Stimulated activated CD4-positive, alpha-beta T cell treated with anti-CD3 and anti-CD28 coated beads, Interleukin-12 subunit alpha, Interleukin-12 subunit beta, amount 100 ng/mL, for 4 hours (primary cell): ENCODE results near the gene NPHP4.

Experiments
- DNase-seq: peaks from one replicate; pipeline ENCODE4 v3.0.0-alpha.2; 2020

NPHP4 gene

DNA sequence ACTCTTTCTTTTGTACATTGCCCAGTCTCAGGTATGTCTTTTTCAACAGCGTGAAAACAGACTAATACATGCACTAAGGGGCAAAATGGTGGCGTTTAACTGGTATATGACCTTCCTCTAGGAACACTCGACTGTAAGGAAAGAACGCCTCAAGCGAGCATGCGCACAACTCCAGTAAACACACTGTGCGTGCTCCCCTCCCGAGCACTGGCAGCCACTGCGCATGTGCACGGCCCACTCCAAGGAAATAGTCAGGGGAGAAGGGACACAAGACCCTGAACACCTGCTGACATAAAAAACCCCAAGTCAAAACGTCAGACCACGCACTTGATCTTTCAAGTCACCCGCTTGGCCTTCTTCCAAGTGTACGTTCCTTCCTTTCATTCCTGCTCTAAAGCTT lies 173.5 kb downstream of the NPHP4 start:
- DNase-seq, result no peak

DNA sequence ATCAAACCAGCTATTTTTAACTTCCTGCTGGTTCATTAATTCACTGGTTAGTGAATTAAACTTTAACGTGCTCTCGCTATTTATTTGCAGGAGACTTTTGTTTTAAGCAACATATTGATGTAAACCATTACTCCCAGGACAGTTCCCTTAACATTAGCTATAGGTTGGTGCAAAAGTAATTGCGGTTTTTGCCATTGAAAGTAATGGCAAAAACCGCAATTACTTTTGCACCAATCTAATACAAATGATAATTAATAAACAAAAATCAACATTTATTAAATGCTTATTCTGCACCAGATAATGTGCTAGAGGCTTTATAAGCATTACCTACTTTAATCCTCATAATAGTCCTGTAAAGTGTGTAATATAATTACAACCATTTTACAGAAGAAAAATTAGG lies 176.5 kb downstream of the NPHP4 start:
- no peak for DNase-seq

DNA sequence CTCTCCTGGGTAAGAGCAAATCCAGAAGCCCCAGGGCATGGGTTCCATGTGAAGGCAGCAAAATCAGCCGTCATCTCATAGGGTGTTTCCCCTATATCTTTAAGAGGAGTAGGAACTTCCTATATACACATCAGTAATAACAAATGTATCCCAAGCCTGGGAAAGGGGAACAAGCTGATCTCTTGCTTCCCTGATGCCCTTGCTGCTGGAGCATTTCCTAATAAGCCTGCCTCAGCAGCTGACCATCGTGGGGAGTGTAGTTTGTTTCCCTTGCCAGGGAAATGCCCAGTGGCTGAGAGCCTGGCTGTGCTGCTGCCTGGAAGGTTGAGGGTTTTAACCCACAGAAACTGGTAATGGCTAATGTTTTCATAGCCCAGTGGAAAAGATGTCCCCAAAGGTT lies 177.0 kb downstream of the NPHP4 start:
- no peak for DNase-seq

- DNase-seq, result no peak
These were observed 178.1 kb downstream of the NPHP4 start for GRCh38 chr1:5814046-5814619.

DNA sequence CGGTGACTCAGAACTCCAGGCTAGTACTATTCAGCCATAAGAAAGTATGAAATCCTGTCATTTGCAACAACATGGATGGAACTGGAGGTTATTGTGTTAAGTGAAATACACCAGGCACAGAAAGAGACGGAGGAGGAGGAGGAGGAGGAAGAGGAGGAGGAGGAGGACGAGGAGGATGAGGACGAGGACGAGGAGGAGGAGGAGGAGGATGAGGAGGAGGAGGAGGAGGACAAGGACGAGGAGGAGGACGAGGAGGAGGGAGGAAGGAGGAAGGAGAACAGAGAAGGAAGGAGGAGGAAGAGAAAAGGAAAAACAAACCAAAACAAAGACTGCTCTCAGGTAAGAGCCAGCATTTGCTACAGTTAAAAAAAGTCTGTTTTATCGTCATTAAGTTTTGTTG lies 178.7 kb downstream of the NPHP4 start:
- DNase-seq, result no peak
